ENCODE data around the gene ADAM10.

GRCh38 chr15:58594898-58595297, 154.6 kb downstream of the ADAM10 start:
- no peak for TF ChIP-seq CTCF (conservative IDR thresholded peaks at IDR 0.05; ENCODE audit: low read length)
- no peak for TF ChIP-seq EZH2phosphoT487 (IDR thresholded peaks at IDR 0.05; ENCODE audit: borderline replicate concordance)

Measured in Loucy (cell line).